HUES6 (cell line): Measurements from ENCODE around the gene THOC2.

Experiments used
- H3K27ac ChIP-seq: 2 replicates; pipeline ENCODE4 v1.7.0; 2013; ENCODE audit warnings: low read depth, mild to moderate bottlenecking, low read length, inconsistent platforms
- H3K27me3 ChIP-seq: 2 replicates; pipeline ENCODE4 v1.6.1; 2013; ENCODE audit warnings: low read length; ENCODE audit not compliant: control insufficient read depth, insufficient read depth
- H3K36me3 ChIP-seq: 2 replicates; pipeline ENCODE4 v1.6.1; 2013; ENCODE audit warnings: low read length; ENCODE audit not compliant: control insufficient read depth, insufficient read depth
- H3K4me1 ChIP-seq: 2 replicates; pipeline ENCODE4 v1.6.1; 2013; ENCODE audit warnings: low read length; ENCODE audit not compliant: control insufficient read depth, insufficient read depth
- H3K4me3 ChIP-seq: 2 replicates; pipeline ENCODE4 v1.5.1; 2013; ENCODE audit warnings: low read depth, low read length
- H3K9ac ChIP-seq: one replicate; pipeline ENCODE4 v1.6.1; 2013; ENCODE audit warnings: mild to moderate bottlenecking, low read length
- H3K9me3 ChIP-seq: 2 replicates; pipeline ENCODE4 v1.6.1; 2013; ENCODE audit warnings: low read depth, low read length; ENCODE audit not compliant: control insufficient read depth, insufficient read depth

The THOC2 gene

GRCh38 chrX:123617007-123617406 lies 115.8 kb downstream of the THOC2 start:
- Histone ChIP-seq H3K36me3 (peaks cover 28% of the 10 kb centered on the region), H3K27me3 (no peaks in the 10 kb centered on the region), H3K9ac (no peak overlapping the region), H3K4me3 (no peak overlapping the region), H3K4me1 (no peaks in the 10 kb centered on the region), H3K9me3 (no peaks in the 10 kb centered on the region), H3K27ac (no peak overlapping the region)

DNA sequence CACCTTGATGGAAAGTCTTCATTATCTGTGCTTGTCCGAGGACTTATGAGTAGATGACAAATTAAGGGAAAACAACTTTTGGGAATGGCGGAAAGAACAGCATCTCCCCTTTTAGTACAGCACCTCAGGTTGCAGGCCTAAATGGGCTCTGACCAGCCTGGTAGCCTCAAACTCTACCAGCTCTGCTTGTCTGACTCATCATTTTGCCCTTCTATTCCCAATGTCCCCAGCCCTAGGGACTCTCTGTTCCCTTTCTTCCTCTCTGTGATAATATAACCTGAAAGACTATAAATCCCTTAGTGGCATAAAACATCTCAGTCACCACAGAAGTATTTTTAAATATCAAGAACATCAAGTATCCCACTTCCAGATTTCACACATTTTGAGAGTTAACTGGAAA lies 121.9 kb downstream of the THOC2 start:
- Histone ChIP-seq H3K27ac (no peak overlapping the region), H3K27me3 (no peaks in the 10 kb centered on the region), H3K4me3 (no peak overlapping the region), H3K36me3 (peaks cover 18% of the 10 kb centered on the region), H3K9ac (no peak overlapping the region), H3K4me1 (no peaks in the 10 kb centered on the region), H3K9me3 (no peaks in the 10 kb centered on the region)

DNA sequence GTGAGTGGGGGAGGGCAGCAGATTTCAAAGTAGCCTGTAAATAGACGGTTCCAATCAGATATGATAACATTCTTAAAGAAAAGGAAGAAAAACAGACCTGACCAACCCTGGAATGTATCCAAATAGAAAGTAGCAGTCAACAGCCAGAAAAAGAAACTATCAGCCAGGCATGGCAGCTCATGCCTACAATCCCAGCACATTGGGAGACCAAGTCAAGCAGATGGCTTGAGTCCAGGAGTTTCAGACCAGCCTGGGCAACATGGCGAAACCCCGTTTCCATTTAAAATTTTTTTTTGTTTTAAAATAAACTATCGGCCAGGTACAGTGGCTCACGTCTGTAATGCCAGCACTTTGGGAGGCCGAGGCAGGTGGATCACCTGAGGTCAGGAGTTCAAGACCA lies 125.0 kb downstream of the THOC2 start:
- Histone ChIP-seq H3K36me3 (peaks cover 33% of the 10 kb centered on the region), H3K9ac (no peak overlapping the region)

GRCh38 chrX:123607270-123607669 lies 125.6 kb downstream of the THOC2 start:
- Histone ChIP-seq H3K27me3 (no peaks in the 10 kb centered on the region; the same call in 1 of the 2 replicates), H3K4me1 (no peaks in the 10 kb centered on the region), H3K27ac (no peak overlapping the region), H3K9ac (no peak overlapping the region), H3K4me3 (no peak overlapping the region), H3K9me3 (no peaks in the 10 kb centered on the region), H3K36me3 (peaks cover 36% of the 10 kb centered on the region)

More for the DNA sequence above, 125.0 kb downstream of the THOC2 start:
- Histone ChIP-seq H3K4me1 (no peaks in the 10 kb centered on the region), H3K27me3 (no peaks in the 10 kb centered on the region), H3K9me3 (no peaks in the 10 kb centered on the region), H3K27ac (no peak overlapping the region), H3K4me3 (no peak overlapping the region)

DNA sequence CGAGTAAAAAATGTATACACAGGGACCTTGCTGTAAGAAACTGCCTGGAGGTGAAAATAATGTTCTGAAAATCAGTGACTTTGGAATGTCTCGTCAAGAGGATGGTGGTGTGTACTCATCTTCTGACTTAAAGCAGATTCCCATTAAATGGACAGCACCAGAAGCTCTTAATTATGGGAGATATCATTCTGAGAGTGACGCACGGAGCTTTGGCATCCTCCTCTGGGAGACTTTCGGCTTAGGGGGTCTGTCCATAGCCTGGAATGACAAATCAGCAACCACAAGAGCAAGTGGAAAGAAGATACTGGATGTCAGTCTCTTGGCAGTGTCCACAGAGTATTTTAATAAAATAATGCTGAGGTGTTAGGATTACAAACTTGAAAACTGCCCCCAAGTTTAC lies 129.4 kb downstream of the THOC2 start:
- H3K27me3 ChIP-seq = no peaks in the 10 kb centered on the region; the same call in 1 of the 2 replicates
- H3K4me1 ChIP-seq = no peaks in the 10 kb centered on the region
- H3K9ac ChIP-seq = no peak overlapping the region
- peaks cover 40% of the 10 kb centered on the region for H3K36me3 ChIP-seq
- H3K27ac ChIP-seq = no peak overlapping the region
- no peak overlapping the region for H3K4me3 ChIP-seq
- no peaks in the 10 kb centered on the region for H3K9me3 ChIP-seq

GRCh38 chrX:123601437-123601836 lies 131.4 kb downstream of the THOC2 start:
- H3K4me3 ChIP-seq = no peak overlapping the region
- no peaks in the 10 kb centered on the region; the same call in 1 of the 2 replicates for H3K27me3 ChIP-seq
- no peak overlapping the region for H3K9ac ChIP-seq
- no peaks in the 10 kb centered on the region for H3K9me3 ChIP-seq
- H3K27ac ChIP-seq = no peak overlapping the region
- H3K36me3 ChIP-seq = peaks cover 31% of the 10 kb centered on the region
- H3K4me1 ChIP-seq = no peaks in the 10 kb centered on the region

DNA sequence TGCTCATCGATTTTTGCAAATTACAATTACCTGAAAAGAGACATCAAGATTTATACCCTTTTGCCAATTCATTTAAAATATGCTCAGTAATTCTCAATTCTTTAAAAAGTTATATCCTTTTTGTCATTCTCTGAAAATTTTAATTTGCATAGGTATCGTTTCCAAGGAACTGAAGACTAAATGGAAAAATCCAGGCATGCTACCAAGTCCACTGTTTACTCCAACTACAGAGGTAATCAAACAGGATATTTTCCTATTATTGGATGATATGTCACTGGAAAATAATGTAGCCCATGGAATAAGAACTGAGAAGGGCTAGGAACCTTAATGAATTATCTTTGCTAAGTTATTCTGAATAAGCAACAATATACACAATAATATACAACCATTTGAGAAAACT lies 132.7 kb downstream of the THOC2 start:
- no peak overlapping the region for H3K9ac ChIP-seq
- no peaks in the 10 kb centered on the region for H3K9me3 ChIP-seq

GRCh38 chrX:123590842-123591486 lies 141.9 kb downstream of the THOC2 start:
- H3K27me3 ChIP-seq = no peaks in the 10 kb centered on the region

More for the DNA sequence above, 132.7 kb downstream of the THOC2 start:
- H3K27ac ChIP-seq = no peak overlapping the region
- H3K4me1 ChIP-seq = no peaks in the 10 kb centered on the region
- no peaks in the 10 kb centered on the region; the same call in 1 of the 2 replicates for H3K27me3 ChIP-seq
- H3K36me3 ChIP-seq = peaks cover 31% of the 10 kb centered on the region
- no peak overlapping the region for H3K4me3 ChIP-seq

GRCh38 chrX:123588723-123589122 lies 144.1 kb downstream of the THOC2 start:
- no peaks in the 10 kb centered on the region for H3K9me3 ChIP-seq
- H3K9ac ChIP-seq = no peak overlapping the region
- no peaks in the 10 kb centered on the region for H3K36me3 ChIP-seq
- no peak overlapping the region for H3K4me3 ChIP-seq
- H3K27ac ChIP-seq = no peak overlapping the region
- 0 out of 2 replicates have a peak, but pooled peaks cover 6% of the 10 kb centered on the region for H3K4me1 ChIP-seq
- H3K27me3 ChIP-seq = no peaks in the 10 kb centered on the region

More at GRCh38 chrX:123590842-123591486, 141.9 kb downstream of the THOC2 start:
- Histone ChIP-seq H3K4me1 (0 out of 2 replicates have a peak, but pooled peaks cover 6% of the 10 kb centered on the region), H3K9ac (no peak overlapping the region), H3K27ac (no peak overlapping the region), H3K9me3 (no peaks in the 10 kb centered on the region), H3K4me3 (no peak overlapping the region), H3K36me3 (no peaks in the 10 kb centered on the region)

DNA sequence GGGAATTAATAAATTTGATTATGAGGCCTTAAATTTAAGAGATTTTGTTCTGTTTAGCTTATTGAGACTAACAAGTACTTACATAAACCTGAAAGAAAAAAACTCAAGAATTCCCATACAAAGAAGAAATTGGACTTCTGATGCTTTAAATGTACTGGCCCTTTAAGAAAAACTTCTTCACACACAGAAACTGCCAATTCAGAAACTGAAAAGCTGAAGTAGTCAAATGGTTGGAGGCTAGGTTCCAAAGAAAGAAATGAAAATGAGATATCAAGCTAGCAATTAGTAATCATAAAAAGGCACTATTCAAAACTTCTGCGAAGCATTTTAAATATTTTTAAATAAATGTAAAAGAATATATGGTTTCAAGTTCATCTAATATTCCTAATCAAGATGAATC lies 151.3 kb downstream of the THOC2 start:
- no peak overlapping the region for H3K4me3 ChIP-seq
- no peak overlapping the region for H3K9ac ChIP-seq
- H3K27ac ChIP-seq = peak overlapping the region; percentile 31; the same call in 1 of the 2 replicates

DNA sequence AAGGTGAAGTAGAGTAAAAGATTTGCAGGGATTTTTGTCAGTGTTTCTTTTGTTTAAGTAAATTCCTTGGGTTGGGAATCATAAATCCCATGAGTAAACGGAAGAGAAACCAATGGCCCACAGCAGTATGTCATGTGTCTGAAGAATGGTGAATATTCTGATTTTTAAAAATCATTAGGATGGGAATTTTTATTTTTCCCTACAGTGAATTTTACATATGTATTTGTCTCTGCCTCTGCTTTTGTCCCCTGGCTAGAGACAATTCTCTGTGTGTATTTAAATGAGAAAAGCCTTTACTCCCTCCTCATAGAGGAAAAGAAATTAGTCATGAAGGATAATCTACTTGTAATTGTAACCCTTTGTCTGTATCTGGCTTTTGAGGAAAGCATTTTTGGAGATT lies 152.1 kb downstream of the THOC2 start:
- Histone ChIP-seq H3K36me3 (no peaks in the 10 kb centered on the region), H3K9me3 (no peaks in the 10 kb centered on the region), H3K27me3 (no peaks in the 10 kb centered on the region), H3K4me1 (peaks cover 19% of the 10 kb centered on the region), H3K27ac (peak overlapping the region; percentile 31; the same call in 1 of the 2 replicates), H3K4me3 (no peak overlapping the region), H3K9ac (no peak overlapping the region)

More for the DNA sequence above, 151.3 kb downstream of the THOC2 start:
- Histone ChIP-seq H3K27me3 (no peaks in the 10 kb centered on the region), H3K4me1 (peaks cover 19% of the 10 kb centered on the region), H3K9me3 (no peaks in the 10 kb centered on the region), H3K36me3 (no peaks in the 10 kb centered on the region)
